Measurements from ENCODE around the gene CTU2. TPM values are rescaled to one million over a fixed set of nuclear protein-coding genes. Genes with fewer than 3 reads are reported as not detected.

The CTU2 gene
- total and polyA plus RNA-seq, 2 of the 4 experiments (the other 2 are of a cell fraction): 12.9 to 18.4 TPM

- TF ChIP-seq RFX5 (IDR thresholded peaks at IDR 0.05; ENCODE audit: low read depth, low read length) (no peak), CEBPB (IDR thresholded peaks at IDR 0.05; ENCODE audit: low read depth, low read length) (no peak), NFE2L2 (IDR thresholded peaks at IDR 0.05; ENCODE audit: low read depth, low read length) (no peak), MXI1 (IDR thresholded peaks at IDR 0.05; ENCODE audit: borderline replicate concordance, low read depth, low read length) (no peak)
Observed at GRCh38 chr16:88738151-88739084, 32.1 kb downstream of the CTU2 start (continued).

Data from IMR-90 (cell line).